ENCODE measurements around the gene TLR3.
"Not testable (repeated sequence)": the region's sequence is repeated elsewhere in the genome, so short reads cannot be mapped to it uniquely, and the experiment has no call there.

The TLR3 gene

GRCh38 chr4:186033027-186033426 lies 35.9 kb upstream of the TLR3 start:
- no peak for TF ChIP-seq CTCF (conservative IDR thresholded peaks at IDR 0.05)
- H3K27ac ChIP-seq = no peak overlapping the region

GRCh38 chr4:186034613-186035012 lies 34.3 kb upstream of the TLR3 start:
- not testable (repeated sequence) for H3K27ac ChIP-seq

- no peak overlapping the region for H3K27ac ChIP-seq
- no peak for TF ChIP-seq CTCF (conservative IDR thresholded peaks at IDR 0.05)
Observed at GRCh38 chr4:186036976-186037581, 31.9 kb upstream of the TLR3 start.

DNA sequence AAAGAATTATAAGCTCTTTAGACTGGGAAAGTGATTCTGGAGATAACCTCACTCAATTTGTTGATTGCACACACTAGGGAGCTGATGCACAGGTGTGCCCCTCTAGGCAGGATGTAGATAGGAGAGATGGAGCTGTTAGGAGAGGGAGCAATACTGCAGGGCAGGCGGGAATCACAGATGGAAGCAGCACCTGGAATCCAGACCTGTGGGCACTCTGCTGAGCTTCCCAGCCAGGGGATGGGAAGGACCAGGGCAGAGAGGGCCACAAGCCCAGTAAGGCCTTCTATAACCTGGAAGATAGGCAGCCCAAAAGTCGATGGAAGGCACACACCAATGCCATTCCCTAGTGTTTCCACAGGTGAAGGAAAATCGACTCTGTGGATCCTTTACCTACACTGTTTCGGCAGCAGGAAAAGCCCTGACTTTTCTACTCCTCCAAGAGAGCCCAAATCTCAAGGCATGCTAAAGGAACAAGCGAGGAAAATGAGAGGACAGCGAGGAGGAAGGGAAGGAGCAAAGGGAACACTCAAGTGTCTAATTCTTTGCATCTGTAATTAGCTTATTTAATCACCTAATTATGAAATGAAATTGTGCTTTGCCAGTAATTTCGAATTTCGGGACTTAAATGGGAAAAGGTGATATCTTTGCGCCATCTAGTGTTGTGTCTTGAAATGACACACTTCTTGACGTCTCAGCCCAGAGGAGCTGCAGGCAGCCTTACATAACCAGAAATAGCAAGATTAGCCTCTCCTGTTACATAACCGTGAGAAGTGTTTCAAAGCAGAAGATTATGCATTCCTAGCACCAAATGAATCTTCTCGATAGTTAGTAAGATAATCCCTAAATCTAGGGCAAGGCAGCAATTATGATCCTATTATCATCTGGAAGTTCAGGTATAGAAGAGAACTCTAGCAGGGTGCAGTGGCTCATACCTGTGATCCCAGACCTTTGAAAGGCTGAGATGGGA lies 31.0 kb upstream of the TLR3 start:
- TF ChIP-seq CTCF (conservative IDR thresholded peaks at IDR 0.05) = peak; percentile 82
- peak overlapping the region; percentile 29; the same call in 1 of the 2 replicates for H3K27ac ChIP-seq

- no peak for TF ChIP-seq CTCF (conservative IDR thresholded peaks at IDR 0.05)
- H3K27ac ChIP-seq = peak overlapping the region; percentile 37
Observed at GRCh38 chr4:186039697-186040096, 29.3 kb upstream of the TLR3 start.

- no peak for TF ChIP-seq CTCF (conservative IDR thresholded peaks at IDR 0.05)
Observed at GRCh38 chr4:186040316-186040715, 28.6 kb upstream of the TLR3 start.

DNA sequence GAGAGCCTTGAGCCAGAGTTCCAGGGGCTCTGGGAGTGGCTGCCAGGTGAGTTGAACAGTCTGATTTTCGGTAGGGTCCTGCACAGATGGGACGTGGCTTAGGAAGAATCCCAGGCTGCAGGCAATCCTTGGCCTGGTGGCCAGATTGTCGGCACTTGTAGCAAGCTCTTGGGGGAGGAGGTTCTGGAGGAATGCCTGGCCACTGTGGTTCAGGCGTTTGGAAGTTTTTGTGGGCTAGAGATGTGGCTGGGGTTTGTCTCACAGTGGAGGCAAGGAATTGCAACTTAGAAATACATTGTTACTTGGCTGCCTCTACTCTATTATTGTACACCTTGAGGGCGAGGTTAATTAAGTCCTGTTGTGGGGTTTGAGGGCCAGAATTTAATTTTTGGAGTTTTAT lies 21.5 kb upstream of the TLR3 start:
- H3K27ac ChIP-seq = not testable (repeated sequence)

More at GRCh38 chr4:186040316-186040715, 28.6 kb upstream of the TLR3 start:
- peak overlapping the region; percentile 37 for H3K27ac ChIP-seq

GRCh38 chr4:186050135-186050534 lies 18.8 kb upstream of the TLR3 start:
- H3K27ac ChIP-seq = not testable (repeated sequence)

DNA sequence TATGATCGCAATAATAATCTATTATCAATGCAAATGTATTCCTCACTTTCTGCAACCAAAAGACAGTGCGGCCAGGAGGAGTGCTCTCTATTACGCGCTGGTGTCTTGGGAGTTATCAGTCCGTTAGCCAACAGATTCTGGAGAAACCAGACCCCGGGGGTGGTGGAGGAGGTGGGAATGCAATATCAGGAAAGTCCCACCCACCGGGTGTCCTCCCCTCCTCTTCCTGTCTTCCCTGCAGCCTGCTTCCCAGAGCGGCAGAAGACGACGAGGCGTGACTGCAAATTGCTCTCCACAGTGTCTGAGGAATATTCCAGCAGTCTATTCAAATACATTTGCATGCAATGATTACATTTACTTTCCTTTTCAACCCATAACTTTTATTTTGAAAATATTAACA lies 17.9 kb upstream of the TLR3 start:
- no peak for TF ChIP-seq CTCF (conservative IDR thresholded peaks at IDR 0.05)

More for the DNA sequence above, 17.9 kb upstream of the TLR3 start:
- no peak overlapping the region for H3K27ac ChIP-seq
